Liver (tissue), 9 donors: Measurements from ENCODE around the gene CREB5. TPM values are rescaled to one million over a fixed set of nuclear protein-coding genes. Genes with fewer than 3 reads are reported as not detected.

Experiments used
- DNase-seq: peaks from one replicate; pipeline ENCODE4 v3.0.0-alpha.2; 2017; ENCODE audit warnings: low spot score
- H3K27ac ChIP-seq, 2 donors: one replicate each; pipeline ENCODE4 v1.7.0; 2013; ENCODE audit warnings: inconsistent platforms in 2 of 2, low read length in 2 of 2, control low read depth in 1 of 2, low read depth in 1 of 2, mild to moderate bottlenecking in 1 of 2
- H3K27me3 ChIP-seq, 4 donors: one replicate each; pipeline versions ENCODE4 v1.6.1 to v1.7.0; 2013; ENCODE audit warnings: low read length in 3 of 4, inconsistent platforms in 1 of 4, mild to moderate bottlenecking in 1 of 4, moderate library complexity in 1 of 4; ENCODE audit not compliant: control insufficient read depth in 4 of 4, insufficient read depth in 4 of 4
- H3K36me3 ChIP-seq, 4 donors: one replicate each; pipeline versions ENCODE4 v1.6.1 to v1.7.0; 2013; ENCODE audit warnings: low read length in 3 of 4, mild to moderate bottlenecking in 3 of 4, low read depth in 1 of 4, moderate library complexity in 1 of 4; ENCODE audit not compliant: control insufficient read depth in 4 of 4, insufficient read depth in 3 of 4
- H3K4me1 ChIP-seq, 4 donors: one replicate each; pipeline versions ENCODE4 v1.6.1 to v1.7.0; 2013; ENCODE audit warnings: low read length in 3 of 4, mild to moderate bottlenecking in 3 of 4, moderate library complexity in 1 of 4; ENCODE audit not compliant: control insufficient read depth in 4 of 4, insufficient read depth in 4 of 4
- H3K4me3 ChIP-seq, 3 donors: one replicate each; pipeline versions ENCODE4 v1.6.1 to v1.7.0; 2013; ENCODE audit warnings: low read length in 3 of 3, control low read depth in 1 of 3, low read depth in 1 of 3, mild to moderate bottlenecking in 1 of 3
- H3K9ac ChIP-seq, 2 donors: one replicate each; pipeline ENCODE4 v1.7.0; 2013; ENCODE audit warnings: low read length in 2 of 2, mild to moderate bottlenecking in 2 of 2, moderate library complexity in 2 of 2, control low read depth in 1 of 2, low read depth in 1 of 2
- H3K9me3 ChIP-seq, 4 donors: one replicate each; pipeline versions ENCODE4 v1.6.1 to v1.7.0; 2013; ENCODE audit warnings: low read length in 3 of 4; ENCODE audit not compliant: control insufficient read depth in 4 of 4
- CTCF ChIP-seq: fragments of 150-350 bp; IDR thresholded peaks from 2 replicates; pipeline ENCODE4 v1.5.1; 2017; ENCODE audit warnings: improper control_type of control experiment, low read depth, low read length; ENCODE audit not compliant: missing input control
- EGR1 ChIP-seq, 2 donors: IDR thresholded peaks; 2 replicates each; pipeline ENCODE4 v1.6.1; 2016 to 2018; ENCODE audit warnings: antibody characterized with exemption in 2 of 2, low read depth in 2 of 2
- FOXA2 ChIP-seq: IDR thresholded peaks from 2 replicates; pipeline ENCODE4 v1.6.1; 2016; ENCODE audit warnings: antibody characterized with exemption
- GABPA ChIP-seq, 2 donors: IDR thresholded peaks in 1 of 2; conservative IDR thresholded peaks in 1 of 2; 2 replicates each; pipeline ENCODE4 v1.6.1; 2016; ENCODE audit warnings: antibody characterized with exemption in 2 of 2, mild to moderate bottlenecking in 1 of 2, moderate library complexity in 1 of 2
- HNF4A ChIP-seq, 2 donors: conservative IDR thresholded peaks; 2 replicates each; pipeline ENCODE4 v1.6.1; 2016; ENCODE audit warnings: antibody characterized with exemption in 2 of 2, mild to moderate bottlenecking in 2 of 2
- HNF4G ChIP-seq: IDR thresholded peaks from 2 replicates; pipeline ENCODE4 v1.6.1; 2016; ENCODE audit warnings: antibody characterized with exemption
- NR2F2 ChIP-seq: IDR thresholded peaks from 2 replicates; pipeline ENCODE4 v1.6.1; 2016; ENCODE audit warnings: antibody characterized with exemption
- RAD21 ChIP-seq, 2 donors: IDR thresholded peaks; 2 replicates each; pipeline ENCODE4 v1.6.1; 2016; ENCODE audit warnings: antibody characterized with exemption in 2 of 2, mild to moderate bottlenecking in 2 of 2
- REST ChIP-seq: IDR thresholded peaks from 2 replicates; pipeline ENCODE4 v1.6.1; 2016; ENCODE audit warnings: antibody characterized with exemption, mild to moderate bottlenecking
- RXRA ChIP-seq, 2 donors: IDR thresholded peaks; 2 replicates each; pipeline ENCODE4 v1.6.1; 2017 to 2018; ENCODE audit warnings: antibody characterized with exemption in 2 of 2, mild to moderate bottlenecking in 1 of 2
- SP1 ChIP-seq: IDR thresholded peaks from 2 replicates; pipeline ENCODE4 v1.6.1; 2018; ENCODE audit warnings: antibody characterized with exemption, mild to moderate bottlenecking
- TAF1 ChIP-seq: conservative IDR thresholded peaks from 2 replicates; pipeline ENCODE4 v1.6.1; 2016; ENCODE audit warnings: antibody characterized with exemption, mild to moderate bottlenecking
- YY1 ChIP-seq: IDR thresholded peaks from 2 replicates; pipeline ENCODE4 v1.6.1; 2016; ENCODE audit warnings: antibody characterized with exemption, mild to moderate bottlenecking
- WGBS: extraction: QIAGEN DNeasy Blood & Tissue Kit; methylation state at CpG from one replicate; pipeline ENCODE4 v1.1.7; 2013; 5-methylcytosine and 5-hydroxymethylcytosine counted together
- polyA plus RNA-seq, 2 donors: library from polyadenylated mRNA; stranded (reverse) in 1 of 2; unstranded in 1 of 2; fragments of 200-250 nt in 1 of 2; fragments of >200 nt in 1 of 2; fragmentation: Nextera tagmentation in 1 of 2; extraction: Ambion mirVana in 1 of 2; gene quantifications; one replicate each; pipeline versions ENCODE4 v1.2.1 to v1.2.3, GENCODE V29; 2013 to 2015
- total RNA-seq, 2 donors: library from RNA; depleted of rRNA; stranded (reverse); fragments of >200 nt; gene quantifications; one replicate each; pipeline ENCODE4 v1.2.3, GENCODE V29; 2014
- TF ChIP-seq, protein P1 (sequence below): IDR thresholded peaks from 2 replicates; pipeline ENCODE4 v1.6.1; 2016; ENCODE audit warnings: antibody characterized with exemption
- TF ChIP-seq, protein P2 (sequence below): IDR thresholded peaks from 2 replicates; pipeline ENCODE4 v1.6.1; 2016; ENCODE audit warnings: antibody characterized with exemption
- TF ChIP-seq, protein P3 (sequence below): IDR thresholded peaks from 2 replicates; pipeline ENCODE4 v1.6.1; 2016; ENCODE audit warnings: antibody characterized with exemption
- donor health status: healthy.
- donor health status: healthy.
- donor health status: healthy.
- donor health status: healthy.
- donor health status: healthy.

The CREB5 gene
- total and polyA plus RNA-seq, 4 donors, result 0.25 to 0.92 (median 0.67) TPM

- WGBS, result 69% methylated on average over 2 of the region's 2 CpGs
- Histone ChIP-seq H3K9ac (no peak overlapping the region), H3K36me3 (no peaks in the 10 kb centered on the region), H3K27ac (no peak overlapping the region), H3K4me3 (no peak overlapping the region), H3K9me3 (no peaks in the 10 kb centered on the region), H3K27me3 (no peaks in the 10 kb centered on the region), H3K4me1 (no peaks in the 10 kb centered on the region)
- no peak for TF ChIP-seq HNF4G
- TF ChIP-seq, protein P1, sequence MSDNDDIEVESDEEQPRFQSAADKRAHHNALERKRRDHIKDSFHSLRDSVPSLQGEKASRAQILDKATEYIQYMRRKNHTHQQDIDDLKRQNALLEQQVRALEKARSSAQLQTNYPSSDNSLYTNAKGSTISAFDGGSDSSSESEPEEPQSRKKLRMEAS, result no peak
- no peak for TF ChIP-seq CTCF
- TF ChIP-seq SP1, result no peak
- no peak for TF ChIP-seq REST
- TF ChIP-seq GABPA (IDR thresholded peaks at IDR 0.05 in 1 of 2, conservative IDR thresholded peaks at IDR 0.05 in 1 of 2), result no peak
- TF ChIP-seq TAF1, result no peak
- TF ChIP-seq, protein P2, sequence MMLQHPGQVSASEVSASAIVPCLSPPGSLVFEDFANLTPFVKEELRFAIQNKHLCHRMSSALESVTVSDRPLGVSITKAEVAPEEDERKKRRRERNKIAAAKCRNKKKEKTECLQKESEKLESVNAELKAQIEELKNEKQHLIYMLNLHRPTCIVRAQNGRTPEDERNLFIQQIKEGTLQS, result no peak
- TF ChIP-seq RXRA (IDR thresholded peaks at IDR 0.05), result no peak
- TF ChIP-seq EGR1 (IDR thresholded peaks at IDR 0.05; ENCODE audit: low read depth in 2 of 2), result no peak
- TF ChIP-seq, protein P3, sequence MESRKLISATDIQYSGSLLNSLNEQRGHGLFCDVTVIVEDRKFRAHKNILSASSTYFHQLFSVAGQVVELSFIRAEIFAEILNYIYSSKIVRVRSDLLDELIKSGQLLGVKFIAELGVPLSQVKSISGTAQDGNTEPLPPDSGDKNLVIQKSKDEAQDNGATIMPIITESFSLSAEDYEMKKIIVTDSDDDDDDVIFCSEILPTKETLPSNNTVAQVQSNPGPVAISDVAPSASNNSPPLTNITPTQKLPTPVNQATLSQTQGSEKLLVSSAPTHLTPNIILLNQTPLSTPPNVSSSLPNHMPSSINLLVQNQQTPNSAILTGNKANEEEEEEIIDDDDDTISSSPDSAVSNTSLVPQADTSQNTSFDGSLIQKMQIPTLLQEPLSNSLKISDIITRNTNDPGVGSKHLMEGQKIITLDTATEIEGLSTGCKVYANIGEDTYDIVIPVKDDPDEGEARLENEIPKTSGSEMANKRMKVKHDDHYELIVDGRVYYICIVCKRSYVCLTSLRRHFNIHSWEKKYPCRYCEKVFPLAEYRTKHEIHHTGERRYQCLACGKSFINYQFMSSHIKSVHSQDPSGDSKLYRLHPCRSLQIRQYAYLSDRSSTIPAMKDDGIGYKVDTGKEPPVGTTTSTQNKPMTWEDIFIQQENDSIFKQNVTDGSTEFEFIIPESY, result no peak
- no peak for TF ChIP-seq HNF4A (conservative IDR thresholded peaks at IDR 0.05)
- TF ChIP-seq FOXA2, result no peak
- TF ChIP-seq YY1, result no peak
- TF ChIP-seq RAD21 (IDR thresholded peaks at IDR 0.05), result no peak
- TF ChIP-seq NR2F2, result no peak
- no peak for DNase-seq
These were observed 40.4 kb downstream of the CREB5 start for GRCh38 chr7:28452681-28453080.

DNA sequence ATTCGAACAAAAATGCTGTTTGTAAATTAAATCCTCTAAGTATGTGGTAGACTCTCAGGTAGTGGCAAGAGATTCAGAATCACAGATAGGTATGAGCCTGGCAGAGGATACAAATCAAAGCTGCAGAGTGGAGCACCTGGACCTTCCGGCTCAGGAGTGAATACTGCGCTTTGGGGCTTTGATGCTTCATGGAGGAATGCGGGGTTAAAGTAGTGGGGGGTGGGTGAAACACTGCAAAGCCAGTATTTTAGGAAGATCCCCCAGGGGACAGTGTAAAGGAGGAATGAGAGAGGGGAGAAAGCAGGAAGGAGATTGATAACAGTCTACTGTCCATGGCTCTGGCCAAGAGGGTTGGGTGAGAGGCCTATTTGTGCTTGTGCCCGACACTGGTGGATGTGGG, 43.2 kb downstream of the CREB5 start:
- Histone ChIP-seq H3K36me3 (no peaks in the 10 kb centered on the region), H3K4me3 (no peak overlapping the region), H3K27ac (no peak overlapping the region), H3K4me1 (no peaks in the 10 kb centered on the region), H3K9me3 (no peaks in the 10 kb centered on the region), H3K9ac (no peak overlapping the region), H3K27me3 (no peaks in the 10 kb centered on the region)
- no peak for DNase-seq
- TF ChIP-seq, protein P2, result no peak
- TF ChIP-seq SP1, result no peak
- WGBS, result 84% methylated on average over 5 of the region's 5 CpGs
